Measurements from ENCODE around the gene S100B.
"Not testable (repeated sequence)": the region's sequence is repeated elsewhere in the genome, so short reads cannot be mapped to it uniquely, and the experiment has no call there.

The S100B gene

DNA sequence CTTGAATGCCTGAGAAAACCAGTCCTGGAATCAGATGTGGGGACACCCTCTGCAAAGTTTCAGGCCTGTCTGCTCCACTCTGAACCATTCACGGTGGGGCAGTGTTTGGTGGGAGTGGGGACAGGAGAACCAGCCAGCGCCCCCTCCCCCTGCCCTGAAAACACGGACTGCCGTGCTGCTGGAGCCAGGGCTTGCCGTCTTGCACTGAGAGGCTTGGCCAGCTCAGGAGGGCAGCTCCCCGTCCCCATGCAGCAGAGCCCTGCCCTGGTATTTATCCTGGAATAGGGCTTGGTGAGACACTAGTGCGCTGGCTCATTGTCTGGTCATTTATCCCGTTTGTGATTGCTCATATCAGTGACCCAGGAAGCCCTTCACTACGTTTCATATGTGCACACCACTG is 3.9 kb downstream of the S100B start:
- DNase-seq (ENCODE audit: low read depth) = no peak

DNA sequence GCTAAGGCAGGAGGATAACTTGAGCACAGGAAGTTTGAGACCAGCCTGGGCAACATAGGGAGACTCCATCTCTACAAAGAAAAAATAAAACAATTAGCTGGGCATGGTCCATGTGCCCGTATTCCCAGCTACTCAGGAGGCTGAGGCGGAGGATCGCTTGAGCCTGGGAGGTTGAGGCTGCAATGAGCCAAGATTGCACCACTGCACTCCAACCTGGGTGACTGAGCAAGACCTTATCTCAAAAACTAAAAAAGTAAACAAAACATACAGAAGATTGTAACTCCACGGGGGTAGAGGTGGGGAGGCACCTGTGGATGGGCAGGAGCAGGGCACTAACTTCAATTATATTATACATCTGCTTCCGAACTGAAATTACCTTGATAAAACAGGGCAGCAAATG is 4.6 kb downstream of the S100B start:
- DNase-seq (ENCODE audit: low read depth) = no peak

- DNase-seq (ENCODE audit: low read depth) = peak; percentile 88
Observed at GRCh38 chr21:46598581-46599572, 6.0 kb downstream of the S100B start.

DNA sequence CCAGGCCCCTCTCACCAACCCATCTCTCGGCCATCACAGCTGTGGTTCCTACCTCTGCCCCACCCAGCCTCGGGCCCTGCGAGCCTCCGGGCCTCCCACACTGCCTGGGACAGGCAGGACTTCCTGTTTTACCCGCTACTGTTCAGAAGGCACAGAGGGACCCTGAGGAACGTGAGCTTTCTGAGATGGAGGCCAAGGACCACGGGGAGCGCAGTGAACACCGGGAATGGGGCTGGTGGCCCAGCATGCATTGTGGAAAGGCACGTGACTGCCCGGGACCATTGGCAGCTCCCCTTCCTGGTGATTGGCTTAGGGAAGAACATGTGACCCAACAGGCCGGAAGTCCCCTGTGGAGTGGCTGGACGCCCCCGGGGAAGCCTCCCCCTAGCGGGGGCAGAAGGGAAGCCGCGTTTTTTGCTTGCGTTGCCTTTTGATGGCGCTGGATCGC is 7.0 kb downstream of the S100B start:
- DNase-seq (ENCODE audit: low read depth) = no peak

GRCh38 chr21:46597031-46597430 is 7.9 kb downstream of the S100B start:
- no peak for DNase-seq (ENCODE audit: low read depth)

DNA sequence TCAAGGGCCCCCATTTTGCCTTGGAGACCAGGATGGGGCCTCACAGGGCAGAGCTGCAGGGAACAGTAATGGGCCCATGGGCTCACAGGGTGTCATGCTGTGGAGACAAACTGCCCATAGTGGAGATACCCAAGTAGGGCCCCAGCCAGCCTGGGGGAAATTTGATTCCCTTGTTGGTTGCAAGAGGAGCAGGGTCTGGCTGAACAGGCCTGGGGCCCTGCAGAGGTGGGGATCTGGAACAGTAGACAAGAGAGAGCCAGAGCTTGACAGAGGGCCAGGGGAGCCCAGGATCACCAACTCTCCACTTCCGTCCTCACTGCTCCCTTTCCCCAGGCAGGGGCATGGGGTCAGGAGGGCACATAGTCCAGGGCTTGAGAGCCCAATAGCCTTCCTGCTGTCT is 8.7 kb downstream of the S100B start:
- DNase-seq (ENCODE audit: low read depth) = no peak

DNA sequence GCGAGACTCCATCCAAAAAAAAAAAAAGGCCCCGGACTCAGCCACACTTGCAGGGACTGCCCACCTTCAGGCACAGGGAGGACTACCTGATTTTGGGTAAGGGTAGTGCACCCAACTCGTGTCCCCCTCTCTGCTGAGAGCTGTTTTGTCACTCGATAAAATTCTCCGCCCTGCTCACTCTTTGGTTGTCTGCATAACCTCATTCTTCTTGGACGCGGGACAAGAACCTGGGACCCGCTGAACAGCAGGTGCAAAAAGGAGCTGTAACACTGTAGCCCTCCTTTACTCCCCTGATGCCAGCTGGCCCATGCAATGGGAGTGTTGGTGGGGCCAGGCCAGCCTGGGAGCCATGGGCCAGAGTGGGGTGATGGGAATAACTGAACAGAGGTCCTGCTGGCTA is 10.6 kb downstream of the S100B start:
- DNase-seq (ENCODE audit: low read depth) = no peak

DNA sequence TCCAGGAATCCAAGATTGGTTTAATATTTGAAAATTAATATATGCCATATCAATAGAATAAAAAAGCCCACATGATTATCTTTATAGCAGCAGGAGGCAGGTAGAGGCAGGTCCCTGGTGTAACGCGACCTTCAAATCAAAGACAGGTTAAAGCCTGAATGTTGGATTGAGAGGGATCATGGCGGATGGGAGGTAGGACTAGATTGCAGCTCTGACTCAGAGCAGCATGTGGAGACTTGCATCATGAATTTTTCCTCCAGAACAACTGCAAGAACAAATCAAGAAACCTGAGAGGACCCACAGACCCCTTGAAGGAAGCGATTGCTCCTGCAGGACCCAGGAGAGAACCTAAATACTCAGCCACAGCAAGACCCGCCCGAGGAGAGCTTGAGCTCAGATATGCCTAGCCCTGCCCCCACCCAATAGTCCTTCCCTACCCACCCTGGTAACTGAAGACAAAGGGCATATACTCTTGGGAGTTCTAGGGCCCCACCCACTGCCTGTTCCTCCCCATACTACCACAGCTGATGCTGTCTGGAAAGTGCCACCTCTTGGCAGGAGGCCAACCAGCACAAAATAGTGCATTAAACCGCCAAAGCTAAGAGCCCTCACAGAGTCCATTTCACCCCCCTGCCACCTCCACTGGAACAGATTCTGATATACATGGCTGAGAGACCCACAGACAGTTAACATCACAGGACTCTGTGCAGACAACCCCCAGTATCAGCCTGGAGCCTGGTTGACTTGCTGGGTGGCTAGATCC is 19.5 kb downstream of the S100B start:
- no peak for DNase-seq (ENCODE audit: low read depth)

DNA sequence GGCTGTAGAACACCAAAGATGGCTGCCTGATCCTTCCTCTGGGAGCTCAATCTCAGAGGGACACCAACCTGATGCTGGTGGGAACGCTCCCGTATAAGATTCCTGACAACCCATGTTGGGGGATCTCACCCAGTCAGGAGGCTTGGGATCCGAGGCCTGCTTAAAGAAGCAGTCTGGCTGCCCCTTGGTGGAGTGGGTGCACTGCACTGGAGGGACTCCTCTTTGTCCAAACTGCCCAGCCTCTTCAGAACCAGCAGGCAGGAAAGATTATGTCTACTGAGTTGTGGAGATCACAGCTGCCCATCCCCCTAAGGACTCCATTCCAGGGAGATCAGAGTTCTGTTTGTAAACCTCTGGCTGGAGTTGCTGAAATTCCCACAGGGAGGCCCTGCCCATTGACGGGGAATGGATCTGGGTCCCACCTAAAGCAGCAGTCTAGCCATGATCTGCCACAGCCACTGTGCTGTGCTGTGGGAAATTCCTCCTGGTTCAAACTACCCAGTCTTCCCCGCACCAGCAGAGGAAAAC is 23.0 kb downstream of the S100B start:
- DNase-seq (ENCODE audit: low read depth) = no peak

GRCh38 chr21:46579394-46579793 is 25.5 kb downstream of the S100B start:
- DNase-seq (ENCODE audit: low read depth) = not testable (repeated sequence)

- DNase-seq (ENCODE audit: low read depth) = not testable (repeated sequence)
Observed at GRCh38 chr21:46577786-46578185, 27.1 kb downstream of the S100B start.

GRCh38 chr21:46572850-46573249 is 32.0 kb downstream of the S100B start:
- DNase-seq (ENCODE audit: low read depth) = no peak

DNA sequence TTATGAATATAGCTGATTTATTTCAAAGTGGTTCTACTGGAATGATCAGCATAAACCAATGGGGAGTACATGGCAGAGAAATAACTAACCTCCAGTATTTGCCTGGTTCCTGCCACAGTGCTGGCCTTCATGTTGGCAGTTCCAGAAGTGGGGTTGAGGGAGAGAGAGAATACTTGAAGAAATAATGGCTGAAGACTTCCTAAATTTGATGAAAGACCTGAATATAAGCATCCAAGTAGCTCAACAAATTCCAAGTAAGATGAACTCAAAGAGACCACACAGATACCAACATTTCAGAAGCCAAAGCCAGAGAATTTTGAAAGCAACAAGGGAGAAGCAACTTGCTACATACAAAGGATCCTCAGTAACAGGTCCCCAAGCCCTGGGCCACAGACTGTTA is 34.3 kb downstream of the S100B start:
- DNase-seq (ENCODE audit: low read depth) = no peak

- no peak for DNase-seq (ENCODE audit: low read depth)
Observed at GRCh38 chr21:46570119-46570518, 34.8 kb downstream of the S100B start.

DNA sequence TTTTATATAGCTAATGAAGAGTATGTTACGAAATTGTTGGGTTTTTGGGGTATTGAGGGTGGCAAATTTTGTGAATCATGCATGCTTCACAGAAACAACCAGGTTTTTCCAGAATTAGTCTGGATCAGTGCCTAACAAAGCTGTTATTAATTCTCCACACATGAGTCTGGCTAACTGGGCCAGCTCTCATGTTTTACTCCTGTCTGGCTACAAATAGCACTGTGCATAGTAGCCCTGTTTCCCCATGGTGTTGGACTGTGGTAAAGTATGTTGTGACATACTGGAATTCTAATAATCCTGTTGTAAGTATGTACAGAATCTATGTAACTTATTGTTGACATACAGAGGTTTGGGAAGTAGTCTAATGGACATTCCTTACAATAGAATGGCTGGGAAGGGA is 35.8 kb downstream of the S100B start:
- peak; percentile 5 for DNase-seq (ENCODE audit: low read depth)

- DNase-seq (ENCODE audit: low read depth) = no peak
Observed at GRCh38 chr21:46568562-46568961, 36.3 kb downstream of the S100B start.

- DNase-seq (ENCODE audit: low read depth) = no peak
Observed at GRCh38 chr21:46567348-46567747, 37.5 kb downstream of the S100B start.

DNA sequence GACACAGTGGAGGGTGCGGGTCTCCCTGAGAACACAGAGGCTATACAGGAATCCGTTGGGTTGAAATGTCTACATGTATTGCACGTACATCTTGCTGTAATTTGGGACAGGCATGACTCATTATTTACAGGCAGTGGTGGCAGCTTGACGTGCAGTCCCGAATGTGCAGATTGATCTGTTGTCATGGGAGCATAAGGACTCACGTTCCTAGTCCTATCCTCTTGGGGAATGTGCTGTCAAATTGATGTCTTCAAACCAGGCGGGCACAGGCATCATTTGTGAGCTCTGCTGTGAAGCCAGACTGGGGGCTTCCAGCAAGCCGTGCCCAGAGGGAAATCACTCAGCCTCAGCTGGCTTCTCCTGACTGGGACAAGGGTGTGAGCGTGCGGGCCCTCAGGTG is 40.5 kb downstream of the S100B start:
- DNase-seq (ENCODE audit: low read depth) = no peak

- DNase-seq (ENCODE audit: low read depth) = no peak
Observed at GRCh38 chr21:46562964-46563607, 41.8 kb downstream of the S100B start.

GRCh38 chr21:46562472-46562871 is 42.4 kb downstream of the S100B start:
- no peak for DNase-seq (ENCODE audit: low read depth)

GRCh38 chr21:46561445-46562090 is 43.3 kb downstream of the S100B start:
- no peak for DNase-seq (ENCODE audit: low read depth)
